WTC11 (cell line): Measurements from ENCODE around the gene UVRAG.

ENCODE experiments used
- ATF2 ChIP-seq: sonication (generic); formaldehyde crosslinking; IDR thresholded peaks from 2 replicates; pipeline ENCODE4 v1.8.1; 2022; ENCODE audit warnings: low read depth, missing genetic modification reagents, borderline replicate concordance
- CTCF ChIP-seq: fragments of 200-600 bp; IDR thresholded peaks from 2 replicates; pipeline ENCODE4 v1.8.0; 2022; ENCODE audit warnings: antibody characterized with exemption
- E2F5 ChIP-seq: sonication (generic); formaldehyde crosslinking; IDR thresholded peaks from 2 replicates; pipeline ENCODE4 v1.8.1; 2022; ENCODE audit warnings: mild to moderate bottlenecking, moderate library complexity, missing genetic modification reagents
- ETV6 ChIP-seq: sonication (generic); formaldehyde crosslinking; IDR thresholded peaks from 2 replicates; pipeline ENCODE4 v1.8.1; 2022; ENCODE audit warnings: mild to moderate bottlenecking, missing genetic modification reagents
- FOXJ3 ChIP-seq: sonication (generic); formaldehyde crosslinking; IDR thresholded peaks from 2 replicates; pipeline ENCODE4 v1.9.0; 2021; ENCODE audit warnings: missing genetic modification reagents, mild to moderate bottlenecking, borderline replicate concordance
- GABPB1 ChIP-seq: sonication (generic); formaldehyde crosslinking; IDR thresholded peaks from 2 replicates; pipeline ENCODE4 v1.8.1; 2023; ENCODE audit warnings: mild to moderate bottlenecking, missing genetic modification reagents
- SMAD4 ChIP-seq: sonication (generic); formaldehyde crosslinking; IDR thresholded peaks from 2 replicates; pipeline ENCODE4 v1.8.0; 2022; ENCODE audit warnings: mild to moderate bottlenecking, missing genetic modification reagents
- ZNF138 ChIP-seq: sonication (generic); formaldehyde crosslinking; conservative IDR thresholded peaks from 2 replicates; pipeline ENCODE4 v1.8.1; 2022; ENCODE audit warnings: mild to moderate bottlenecking, moderate library complexity, missing genetic modification reagents
- TF ChIP-seq, protein P1 (sequence below): sonication (generic); formaldehyde crosslinking; IDR thresholded peaks from 2 replicates; pipeline ENCODE4 v1.8.1; 2023; ENCODE audit warnings: mild to moderate bottlenecking, missing genetic modification reagents, moderate library complexity

- no peak for TF ChIP-seq ATF2 (CRISPR knock-in tag)
- no peak for TF ChIP-seq CTCF
- TF ChIP-seq E2F5, result no peak
- TF ChIP-seq FOXJ3 (CRISPR knock-in tag), result no peak
- no peak for TF ChIP-seq ETV6
- no peak for TF ChIP-seq SMAD4
- TF ChIP-seq GABPB1 (CRISPR knock-in tag), result no peak
- no peak for TF ChIP-seq ZNF138
- TF ChIP-seq, protein P1, sequence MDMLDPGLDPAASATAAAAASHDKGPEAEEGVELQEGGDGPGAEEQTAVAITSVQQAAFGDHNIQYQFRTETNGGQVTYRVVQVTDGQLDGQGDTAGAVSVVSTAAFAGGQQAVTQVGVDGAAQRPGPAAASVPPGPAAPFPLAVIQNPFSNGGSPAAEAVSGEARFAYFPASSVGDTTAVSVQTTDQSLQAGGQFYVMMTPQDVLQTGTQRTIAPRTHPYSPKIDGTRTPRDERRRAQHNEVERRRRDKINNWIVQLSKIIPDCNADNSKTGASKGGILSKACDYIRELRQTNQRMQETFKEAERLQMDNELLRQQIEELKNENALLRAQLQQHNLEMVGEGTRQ (CRISPR knock-in tag), result no peak
Measured at GRCh38 chr11:75812542-75813040, 2.4 kb upstream of the UVRAG start.
